Stomach (tissue), 4 donors: ENCODE measurements around the gene PCDHB7.

Source experiments
- EP300 ChIP-seq: sonication (generic); formaldehyde crosslinking; IDR thresholded peaks from one replicate; pipeline ENCODE4 v1.6.1; 2017; ENCODE audit warnings: antibody characterized with exemption
- POLR2A ChIP-seq, 4 donors: fragments of 450-650 bp; IDR thresholded peaks; one replicate each; pipeline ENCODE4 v1.6.1; 2016; ENCODE audit warnings: antibody characterized with exemption in 4 of 4, control low read depth in 2 of 4, mild to moderate bottlenecking in 1 of 4, moderate library complexity in 1 of 4
- POLR2AphosphoS5 ChIP-seq, 3 donors: sonication (generic); formaldehyde crosslinking; IDR thresholded peaks; one replicate each; pipeline ENCODE4 v1.6.1; 2016; ENCODE audit warnings: antibody characterized with exemption in 3 of 3
- TF ChIP-seq, protein P1 (sequence below), 7 experiments: fragments of 450-650 bp in 4 of 7; fragments of 200-600 bp in 3 of 7; sonication (generic) in 3 of 7; IDR thresholded peaks; one replicate each; pipeline ENCODE4 v1.5.1; 2016 to 2019; ENCODE audit warnings: antibody characterized with exemption in 7 of 7, control low read depth in 2 of 7, mild to moderate bottlenecking in 1 of 7

GRCh38 chr5:141196363-141196762 lies 23.9 kb downstream of the PCDHB7 start:
- TF ChIP-seq POLR2A (IDR thresholded peaks at IDR 0.05) (no peak), POLR2AphosphoS5 (IDR thresholded peaks at IDR 0.05) (no peak), EP300 (no peak)
- TF ChIP-seq, protein P1, sequence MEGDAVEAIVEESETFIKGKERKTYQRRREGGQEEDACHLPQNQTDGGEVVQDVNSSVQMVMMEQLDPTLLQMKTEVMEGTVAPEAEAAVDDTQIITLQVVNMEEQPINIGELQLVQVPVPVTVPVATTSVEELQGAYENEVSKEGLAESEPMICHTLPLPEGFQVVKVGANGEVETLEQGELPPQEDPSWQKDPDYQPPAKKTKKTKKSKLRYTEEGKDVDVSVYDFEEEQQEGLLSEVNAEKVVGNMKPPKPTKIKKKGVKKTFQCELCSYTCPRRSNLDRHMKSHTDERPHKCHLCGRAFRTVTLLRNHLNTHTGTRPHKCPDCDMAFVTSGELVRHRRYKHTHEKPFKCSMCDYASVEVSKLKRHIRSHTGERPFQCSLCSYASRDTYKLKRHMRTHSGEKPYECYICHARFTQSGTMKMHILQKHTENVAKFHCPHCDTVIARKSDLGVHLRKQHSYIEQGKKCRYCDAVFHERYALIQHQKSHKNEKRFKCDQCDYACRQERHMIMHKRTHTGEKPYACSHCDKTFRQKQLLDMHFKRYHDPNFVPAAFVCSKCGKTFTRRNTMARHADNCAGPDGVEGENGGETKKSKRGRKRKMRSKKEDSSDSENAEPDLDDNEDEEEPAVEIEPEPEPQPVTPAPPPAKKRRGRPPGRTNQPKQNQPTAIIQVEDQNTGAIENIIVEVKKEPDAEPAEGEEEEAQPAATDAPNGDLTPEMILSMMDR (IDR thresholded peaks at IDR 0.05): no peak
